ENCODE measurements around the gene GLP2R.

Gene GLP2R

DNA sequence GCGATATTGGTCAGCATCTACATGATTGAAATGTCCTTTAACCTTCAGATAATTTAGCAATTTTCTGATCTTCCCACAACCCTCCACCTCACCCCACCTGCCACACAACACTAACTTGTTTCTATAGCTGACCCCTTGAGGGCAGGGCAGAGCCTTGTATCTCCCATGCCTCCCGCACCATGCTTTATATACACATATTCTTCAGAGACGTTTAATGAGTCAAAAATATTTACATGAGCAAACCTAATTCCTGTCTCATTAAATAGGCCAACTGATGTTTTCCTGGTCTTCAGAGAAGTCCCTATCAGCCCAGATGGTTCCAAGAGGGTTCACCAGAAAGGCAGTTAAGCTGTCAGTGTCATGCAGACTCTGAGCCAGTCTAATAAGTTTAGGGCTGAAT, 27.7 kb upstream of the GLP2R start:
- no peak overlapping the region for H3K9ac ChIP-seq (ENCODE audit: low read length in 5 of 5)
- H3K27ac ChIP-seq (ENCODE audit: low read depth, low read length): no peak overlapping the region
- H3K27me3 ChIP-seq (ENCODE audit: control insufficient read depth in 5 of 5, insufficient read depth in 4 of 5, low read length in 5 of 5): peaks cover 0 to 3% (median 0%) of the 10 kb centered on the region in 5 donors
- no peaks in the 10 kb centered on the region for H3K36me3 ChIP-seq (ENCODE audit: control insufficient read depth in 5 of 5, insufficient read depth in 5 of 5, low read length in 5 of 5)
- H3K4me3 ChIP-seq (ENCODE audit: low read depth in 1 of 5, low read length in 5 of 5): no peak overlapping the region
- no peaks in the 10 kb centered on the region for H3K4me1 ChIP-seq (ENCODE audit: control insufficient read depth in 5 of 5, insufficient read depth in 5 of 5, low read length in 5 of 5)
- H3K9me3 ChIP-seq (ENCODE audit: control insufficient read depth in 5 of 5, low read length in 5 of 5): no peaks in the 10 kb centered on the region

GRCh38 chr17:9798724-9799123, 27.0 kb upstream of the GLP2R start:
- Histone ChIP-seq H3K9ac (ENCODE audit: low read length in 5 of 5) (no peak overlapping the region), H3K36me3 (ENCODE audit: control insufficient read depth in 5 of 5, insufficient read depth in 5 of 5, low read length in 5 of 5) (no peaks in the 10 kb centered on the region), H3K9me3 (ENCODE audit: control insufficient read depth in 5 of 5, low read length in 5 of 5) (no peaks in the 10 kb centered on the region), H3K27me3 (ENCODE audit: control insufficient read depth in 5 of 5, insufficient read depth in 4 of 5, low read length in 5 of 5) (peaks cover 0 to 3% (median 0%) of the 10 kb centered on the region in 5 donors), H3K4me3 (ENCODE audit: low read depth in 1 of 5, low read length in 5 of 5) (no peak overlapping the region), H3K4me1 (ENCODE audit: control insufficient read depth in 5 of 5, insufficient read depth in 5 of 5, low read length in 5 of 5) (no peaks in the 10 kb centered on the region), H3K27ac (ENCODE audit: low read depth, low read length) (no peak overlapping the region)

DNA sequence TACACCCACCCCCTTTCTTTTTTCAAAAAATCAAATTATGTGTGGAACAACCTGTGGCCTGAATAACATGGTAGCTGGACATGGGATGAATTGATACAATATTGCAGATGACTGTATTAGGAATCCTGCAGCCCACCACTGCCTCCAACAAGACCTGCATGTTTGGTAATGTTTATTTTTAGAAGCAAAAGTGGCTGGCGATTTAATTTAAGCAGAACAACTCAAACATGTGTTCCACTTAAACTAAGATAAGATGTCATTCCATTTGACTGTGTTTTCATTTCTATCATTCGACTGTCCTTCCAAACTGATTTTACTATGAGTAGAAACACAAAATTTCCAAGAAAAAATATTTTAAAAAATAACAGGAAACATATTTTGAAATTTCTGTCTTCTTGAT, 24.2 kb upstream of the GLP2R start:
- no peak overlapping the region for H3K4me3 ChIP-seq (ENCODE audit: low read depth in 1 of 5, low read length in 5 of 5)
- H3K9me3 ChIP-seq (ENCODE audit: control insufficient read depth in 5 of 5, low read length in 5 of 5): peaks cover 0 to 8% (median 4%) of the 10 kb centered on the region in 5 donors
- H3K36me3 ChIP-seq (ENCODE audit: control insufficient read depth in 5 of 5, insufficient read depth in 5 of 5, low read length in 5 of 5): no peaks in the 10 kb centered on the region
- no peak overlapping the region for H3K27ac ChIP-seq (ENCODE audit: low read depth, low read length)
- H3K9ac ChIP-seq (ENCODE audit: low read length in 5 of 5): no peak overlapping the region
- no peaks in the 10 kb centered on the region for H3K4me1 ChIP-seq (ENCODE audit: control insufficient read depth in 5 of 5, insufficient read depth in 5 of 5, low read length in 5 of 5)
- H3K27me3 ChIP-seq (ENCODE audit: control insufficient read depth in 5 of 5, insufficient read depth in 4 of 5, low read length in 5 of 5): peaks cover 0 to 3% (median 0%) of the 10 kb centered on the region in 5 donors

GRCh38 chr17:9802294-9802693, 23.4 kb upstream of the GLP2R start:
- H3K4me3 ChIP-seq (ENCODE audit: low read depth in 1 of 5, low read length in 5 of 5): peak overlapping the region in 3 of 5 donors; percentile 2 to 22 (median 22)
- H3K9me3 ChIP-seq (ENCODE audit: control insufficient read depth in 5 of 5, low read length in 5 of 5): peaks cover 0 to 8% (median 4%) of the 10 kb centered on the region in 5 donors
- H3K27ac ChIP-seq (ENCODE audit: low read depth, low read length): no peak overlapping the region
- H3K9ac ChIP-seq (ENCODE audit: low read length in 5 of 5): no peak overlapping the region
- H3K27me3 ChIP-seq (ENCODE audit: control insufficient read depth in 5 of 5, insufficient read depth in 4 of 5, low read length in 5 of 5): peaks cover 0 to 3% (median 0%) of the 10 kb centered on the region in 5 donors
- H3K36me3 ChIP-seq (ENCODE audit: control insufficient read depth in 5 of 5, insufficient read depth in 5 of 5, low read length in 5 of 5): no peaks in the 10 kb centered on the region
- no peaks in the 10 kb centered on the region for H3K4me1 ChIP-seq (ENCODE audit: control insufficient read depth in 5 of 5, insufficient read depth in 5 of 5, low read length in 5 of 5)

DNA sequence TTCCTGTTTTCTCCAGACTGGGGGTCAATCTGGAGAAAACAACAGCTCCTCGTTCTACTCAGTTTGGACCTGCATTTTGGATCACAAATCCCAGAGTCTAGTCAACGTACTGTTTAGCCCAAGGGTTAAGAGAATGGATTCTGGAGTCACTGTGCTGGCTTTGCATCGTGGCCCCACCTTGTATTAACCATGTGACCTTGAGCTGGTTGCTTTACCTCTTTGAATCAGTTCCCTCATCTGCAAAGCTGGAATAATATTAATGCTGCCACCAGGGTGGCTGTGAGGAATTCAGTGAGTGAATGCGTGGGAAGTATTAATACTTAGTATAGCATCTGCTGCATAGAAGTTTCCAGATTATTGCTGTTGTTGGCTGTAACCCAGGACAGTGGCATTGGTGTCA, 23.0 kb upstream of the GLP2R start:
- Histone ChIP-seq H3K27me3 (ENCODE audit: control insufficient read depth in 5 of 5, insufficient read depth in 4 of 5, low read length in 5 of 5) (peaks cover 0 to 3% (median 0%) of the 10 kb centered on the region in 5 donors), H3K9me3 (ENCODE audit: control insufficient read depth in 5 of 5, low read length in 5 of 5) (peaks cover 0 to 8% (median 4%) of the 10 kb centered on the region in 5 donors), H3K4me1 (ENCODE audit: control insufficient read depth in 5 of 5, insufficient read depth in 5 of 5, low read length in 5 of 5) (no peaks in the 10 kb centered on the region), H3K4me3 (ENCODE audit: low read depth in 1 of 5, low read length in 5 of 5) (peak overlapping the region in 3 of 5 donors; percentile 2 to 22 (median 22)), H3K36me3 (ENCODE audit: control insufficient read depth in 5 of 5, insufficient read depth in 5 of 5, low read length in 5 of 5) (no peaks in the 10 kb centered on the region), H3K27ac (ENCODE audit: low read depth, low read length) (no peak overlapping the region), H3K9ac (ENCODE audit: low read length in 5 of 5) (no peak overlapping the region)

DNA sequence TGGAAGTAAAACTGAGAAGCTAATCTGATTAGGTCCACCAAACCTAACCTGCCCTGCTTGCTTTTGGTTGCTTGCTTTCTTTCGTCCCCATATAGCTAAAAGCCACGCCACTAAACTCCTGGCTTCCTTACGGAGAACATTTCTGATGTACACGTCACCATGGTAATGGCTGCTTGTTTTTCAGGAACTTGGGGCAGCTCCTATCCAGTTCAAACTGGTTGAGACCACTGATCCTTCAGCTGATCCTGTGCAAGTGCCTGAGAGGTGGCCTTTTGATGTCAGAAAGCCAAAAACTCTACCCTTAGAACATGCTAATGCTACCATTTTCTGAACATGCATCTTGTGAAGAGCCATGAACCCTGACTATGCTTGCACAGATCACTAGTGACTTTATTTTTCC, 20.0 kb upstream of the GLP2R start:
- H3K4me3 ChIP-seq (ENCODE audit: low read depth in 1 of 5, low read length in 5 of 5): no peak overlapping the region
- H3K4me1 ChIP-seq (ENCODE audit: control insufficient read depth in 5 of 5, insufficient read depth in 5 of 5, low read length in 5 of 5): no peaks in the 10 kb centered on the region
- H3K27me3 ChIP-seq (ENCODE audit: control insufficient read depth in 5 of 5, insufficient read depth in 4 of 5, low read length in 5 of 5): peaks cover 0 to 3% (median 0%) of the 10 kb centered on the region in 5 donors
- H3K9me3 ChIP-seq (ENCODE audit: control insufficient read depth in 5 of 5, low read length in 5 of 5): peaks cover 0 to 8% (median 4%) of the 10 kb centered on the region in 5 donors
- H3K9ac ChIP-seq (ENCODE audit: low read length in 5 of 5): no peak overlapping the region
- no peaks in the 10 kb centered on the region for H3K36me3 ChIP-seq (ENCODE audit: control insufficient read depth in 5 of 5, insufficient read depth in 5 of 5, low read length in 5 of 5)
- H3K27ac ChIP-seq (ENCODE audit: low read depth, low read length): no peak overlapping the region

GRCh38 chr17:9806699-9807098, 19.0 kb upstream of the GLP2R start:
- Histone ChIP-seq H3K27me3 (ENCODE audit: control insufficient read depth in 5 of 5, insufficient read depth in 4 of 5, low read length in 5 of 5) (peaks cover 0 to 3% (median 0%) of the 10 kb centered on the region in 5 donors), H3K9me3 (ENCODE audit: control insufficient read depth in 5 of 5, low read length in 5 of 5) (peaks cover 0 to 8% (median 4%) of the 10 kb centered on the region in 5 donors), H3K27ac (ENCODE audit: low read depth, low read length) (no peak overlapping the region), H3K36me3 (ENCODE audit: control insufficient read depth in 5 of 5, insufficient read depth in 5 of 5, low read length in 5 of 5) (no peaks in the 10 kb centered on the region), H3K9ac (ENCODE audit: low read length in 5 of 5) (no peak overlapping the region), H3K4me3 (ENCODE audit: low read depth in 1 of 5, low read length in 5 of 5) (no peak overlapping the region), H3K4me1 (ENCODE audit: control insufficient read depth in 5 of 5, insufficient read depth in 5 of 5, low read length in 5 of 5) (no peaks in the 10 kb centered on the region)

- Histone ChIP-seq H3K36me3 (ENCODE audit: control insufficient read depth in 5 of 5, insufficient read depth in 5 of 5, low read length in 5 of 5) (no peaks in the 10 kb centered on the region), H3K27me3 (ENCODE audit: control insufficient read depth in 5 of 5, insufficient read depth in 4 of 5, low read length in 5 of 5) (no peaks in the 10 kb centered on the region), H3K9me3 (ENCODE audit: control insufficient read depth in 5 of 5, low read length in 5 of 5) (peaks cover 0 to 4% (median 3%) of the 10 kb centered on the region in 5 donors), H3K9ac (ENCODE audit: low read length in 5 of 5) (no peak overlapping the region), H3K4me3 (ENCODE audit: low read depth in 1 of 5, low read length in 5 of 5) (no peak overlapping the region), H3K27ac (ENCODE audit: low read depth, low read length) (no peak overlapping the region), H3K4me1 (ENCODE audit: control insufficient read depth in 5 of 5, insufficient read depth in 5 of 5, low read length in 5 of 5) (no peaks in the 10 kb centered on the region)
These were observed 16.3 kb upstream of the GLP2R start for GRCh38 chr17:9809409-9809808.

GRCh38 chr17:9810100-9810949, 15.4 kb upstream of the GLP2R start:
- Histone ChIP-seq H3K27ac (ENCODE audit: low read depth, low read length) (no peak overlapping the region), H3K9ac (ENCODE audit: low read length in 5 of 5) (no peak overlapping the region), H3K27me3 (ENCODE audit: control insufficient read depth in 5 of 5, insufficient read depth in 4 of 5, low read length in 5 of 5) (no peaks in the 10 kb centered on the region), H3K36me3 (ENCODE audit: control insufficient read depth in 5 of 5, insufficient read depth in 5 of 5, low read length in 5 of 5) (no peaks in the 10 kb centered on the region), H3K9me3 (ENCODE audit: control insufficient read depth in 5 of 5, low read length in 5 of 5) (peaks cover 0 to 2% (median 0%) of the 10 kb centered on the region in 5 donors), H3K4me1 (ENCODE audit: control insufficient read depth in 5 of 5, insufficient read depth in 5 of 5, low read length in 5 of 5) (no peaks in the 10 kb centered on the region), H3K4me3 (ENCODE audit: low read depth in 1 of 5, low read length in 5 of 5) (no peak overlapping the region)

DNA sequence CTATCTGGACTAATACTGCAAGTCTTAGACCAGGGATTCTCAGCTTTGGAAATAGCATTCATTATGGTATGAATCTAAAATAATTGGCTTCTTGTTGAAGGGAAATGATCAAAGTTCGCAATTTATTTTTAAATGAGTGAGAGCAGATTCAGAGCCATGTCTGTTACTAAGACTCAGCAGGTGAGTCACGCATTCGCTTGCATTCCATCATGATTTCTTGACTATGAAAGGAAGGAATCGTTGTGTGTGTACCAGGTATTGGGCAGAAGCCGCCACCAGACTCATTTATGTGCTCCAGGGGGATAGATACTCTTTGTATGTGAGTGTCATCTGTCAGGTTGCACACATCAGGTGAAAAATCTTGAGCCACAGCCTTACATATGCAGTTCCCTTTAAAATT, 14.6 kb upstream of the GLP2R start:
- no peaks in the 10 kb centered on the region for H3K4me1 ChIP-seq (ENCODE audit: control insufficient read depth in 5 of 5, insufficient read depth in 5 of 5, low read length in 5 of 5)
- H3K9ac ChIP-seq (ENCODE audit: low read length in 5 of 5): no peak overlapping the region
- no peak overlapping the region for H3K4me3 ChIP-seq (ENCODE audit: low read depth in 1 of 5, low read length in 5 of 5)
- H3K36me3 ChIP-seq (ENCODE audit: control insufficient read depth in 5 of 5, insufficient read depth in 5 of 5, low read length in 5 of 5): no peaks in the 10 kb centered on the region
- H3K27ac ChIP-seq (ENCODE audit: low read depth, low read length): no peak overlapping the region
- H3K9me3 ChIP-seq (ENCODE audit: control insufficient read depth in 5 of 5, low read length in 5 of 5): no peaks in the 10 kb centered on the region
- no peaks in the 10 kb centered on the region for H3K27me3 ChIP-seq (ENCODE audit: control insufficient read depth in 5 of 5, insufficient read depth in 4 of 5, low read length in 5 of 5)
